K562 (cell line): ENCODE measurements around the gene ABI3BP. TPM values are rescaled to one million over a fixed set of nuclear protein-coding genes. Genes with fewer than 3 reads are reported as not detected.

Experiments
- ATAC-seq: fragments of 200-7000 bp; cut with Tn5 transposase; 3 replicates; pipeline ENCODE4 v1.9.1; 2020; ENCODE audit warnings: moderate library complexity
- BruUV-seq: library from RNA; stranded (reverse); fragments of 400-500 nt; replicated peaks from 2 replicates; lab custom pipeline; 2021; lab: Mats Ljungman, UMichigan
- CTCF ChIA-PET: fragments of 300-600 bp; formaldehyde crosslinking; extraction: SDS; loops from one replicate; lab custom pipeline; 2021; ENCODE audit warnings: low intra/inter-chr PET ratio; lab: Yijun Ruan, JAX
- POLR2A ChIA-PET: fragments of 300-600, 350-650 bp; sonication (Branson Sonifier 250); formaldehyde crosslinking; extraction: SDS; loops from one replicate; lab custom pipeline; 2021; ENCODE audit warnings: antibody characterized with exemption, inconsistent platforms; lab: Yijun Ruan, JAX
- DNase-seq, 4 experiments: peaks; one replicate each; pipeline versions ENCODE4 v3.0.0 to v3.0.0-alpha.2; 2011 to 2018; ENCODE audit warnings: low spot score in 3 of 4, mixed read lengths in 3 of 4; ENCODE audit errors: extremely low read depth in 1 of 4
- FAIRE-seq: peaks from 2 replicates; lab custom pipeline; 2011; peaks lifted over from hg19 to GRCh38; lab: Jason Lieb, UNC
- H2AFZ ChIP-seq: 2 replicates; pipeline ENCODE4 v1.6.0; 2011; ENCODE audit warnings: low read depth, low read length, control low read depth, inconsistent platforms
- H3K27ac ChIP-seq: fragments of 200-600 bp; 3 replicates; pipeline ENCODE4 v1.8.0; 2011; ENCODE audit warnings: low read depth, mild to moderate bottlenecking, control low read depth, inconsistent platforms, low read length, moderate library complexity, mixed read lengths; ENCODE audit errors: extremely low read depth
- H3K27me3 ChIP-seq, 2 experiments: fragments of 300-600 bp in 1 of 2; 2 replicates in 1 of 2; 3 replicates in 1 of 2; pipeline versions ENCODE4 v1.6.0 to v1.8.0; 2011; ENCODE audit warnings: inconsistent platforms in 2 of 2, low read length in 2 of 2, mild to moderate bottlenecking in 1 of 2, mixed read lengths in 1 of 2, moderate library complexity in 1 of 2; ENCODE audit not compliant: control insufficient read depth in 2 of 2, insufficient read depth in 2 of 2
- H3K36me3 ChIP-seq: fragments of 300-600 bp; 3 replicates; pipeline ENCODE4 v1.8.0; 2011; ENCODE audit warnings: mild to moderate bottlenecking, low read length, inconsistent platforms; ENCODE audit not compliant: control insufficient read depth, insufficient read depth
- H3K4me1 ChIP-seq, 2 experiments: fragments of 200-600 bp in 1 of 2; replicated peaks in 1 of 2; 2 replicates in 1 of 2; 3 replicates in 1 of 2; pipeline versions ENCODE4 v1.5.1 to v1.8.0; 2011; ENCODE audit warnings: inconsistent platforms in 2 of 2, low read length in 2 of 2, mild to moderate bottlenecking in 1 of 2, mixed read lengths in 1 of 2, moderate library complexity in 1 of 2; ENCODE audit not compliant: control insufficient read depth in 2 of 2, insufficient read depth in 2 of 2
- H3K4me2 ChIP-seq: 2 replicates; pipeline ENCODE4 v1.6.1; 2011; ENCODE audit warnings: low read length, control low read depth, inconsistent platforms, mixed read lengths; ENCODE audit not compliant: insufficient read depth
- H3K4me3 ChIP-seq: fragments of 200-600 bp; sonication (generic), shearing (Covaris generic); 2 replicates; pipeline ENCODE4 v1.5.1; 2016; ENCODE audit warnings: control low read depth, inconsistent platforms
- H3K79me2 ChIP-seq: fragments of 200-600 bp; 3 replicates; pipeline ENCODE4 v1.8.0; 2011; ENCODE audit warnings: low read length, inconsistent platforms; ENCODE audit not compliant: control insufficient read depth, insufficient read depth
- H3K9ac ChIP-seq, 2 experiments: 2 replicates each; pipeline versions ENCODE4 v1.6.0 to v1.6.1; 2011; ENCODE audit warnings: low read depth in 2 of 2, low read length in 2 of 2, control low read depth in 1 of 2, inconsistent platforms in 1 of 2, mild to moderate bottlenecking in 1 of 2, mixed read lengths in 1 of 2; ENCODE audit not compliant: insufficient read depth in 1 of 2
- H3K9me1 ChIP-seq: one replicate; pipeline ENCODE4 v1.6.0; 2011; ENCODE audit warnings: inconsistent platforms, mild to moderate bottlenecking, low read length, moderate library complexity; ENCODE audit not compliant: control insufficient read depth, insufficient read depth
- H3K9me3 ChIP-seq: replicated peaks from 2 replicates; pipeline ENCODE4 v1.5.1; 2011; ENCODE audit warnings: low read depth, low read length, inconsistent platforms; ENCODE audit not compliant: control insufficient read depth, insufficient read depth
- H4K20me1 ChIP-seq: replicated peaks from 2 replicates; pipeline ENCODE4 v1.6.1; 2011; ENCODE audit warnings: low read length, inconsistent platforms, mixed read lengths; ENCODE audit not compliant: control insufficient read depth, insufficient read depth
- GTF2E2 ChIP-seq: fragments of 200-800 bp; sonication (Bioruptor generic); IDR thresholded peaks from 2 replicates; pipeline ENCODE4 v1.6.1; 2016; ENCODE audit warnings: missing genetic modification characterization, missing compliant biosample characterization
- MCM2 ChIP-seq: fragments of 450-650 bp; IDR thresholded peaks from 2 replicates; pipeline ENCODE4 v1.6.1; 2017; ENCODE audit warnings: low read depth, mild to moderate bottlenecking
- THRB ChIP-seq: fragments of 450-650 bp; formaldehyde crosslinking; conservative IDR thresholded peaks from 2 replicates; pipeline ENCODE4 v1.4.0; 2022; ENCODE audit warnings: mild to moderate bottlenecking, missing genetic modification characterization
- YBX1 ChIP-seq: fragments of 450-650 bp; IDR thresholded peaks from 2 replicates; pipeline ENCODE4 v1.7.1; 2016; ENCODE audit warnings: mild to moderate bottlenecking
- ZFP30 ChIP-seq: fragments of 250-450 bp; sonication (Bioruptor Pico); IDR thresholded peaks from 2 replicates; pipeline ENCODE4 v1.8.0; 2022; ENCODE audit warnings: moderate library complexity, mild to moderate bottlenecking, inconsistent platforms, borderline replicate concordance
- WGBS: fragments of 100-300 bp; shearing (Covaris generic); methylation state at CpG from one replicate; pipeline ENCODE4 v1.1.6; 2016; ENCODE audit warnings: low coverage, mixed read lengths; ENCODE audit not compliant: insufficient coverage; ENCODE audit errors: missing lambda C conversion rate; 5-methylcytosine and 5-hydroxymethylcytosine counted together
- in situ Hi-C: fragments of 300-500 bp; cut with MboI; formaldehyde crosslinking; loops from 4 replicates; pipeline ENCODE4 v1.15.0; 2018; ENCODE audit warnings: inconsistent platforms, mixed read lengths
- intact Hi-C: fragments of 100-400 bp; cut with micrococcal nuclease; formaldehyde crosslinking; loops from 2 replicates; pipeline ENCODE4 v1.14.2; 2022
- polyA plus RNA-seq, 8 experiments: library from polyadenylated mRNA; depleted of rRNA in 4 of 8; stranded (reverse) in 5 of 8; unstranded in 3 of 8; fragments of >200 nt; fragmentation: Nextera tagmentation in 2 of 8; fragmentation: Illumina TruSeq in 1 of 8; extraction: Ambion mirVana in 2 of 8; extraction: Trizol in 1 of 8; gene quantifications; 2 replicates each; pipeline versions ENCODE4 v1.2.1 to v1.2.3, GENCODE V29; 2011 to 2014; ENCODE audit warnings: inconsistent platforms in 1 of 8, missing spikeins in 1 of 8
- total RNA-seq, 7 experiments: library from RNA; depleted of rRNA in 6 of 7; stranded (reverse); fragments of >200 nt in 6 of 7; fragmentation: Illumina TruSeq in 2 of 7; extraction: Trizol in 2 of 7; gene quantifications; 2 replicates each; pipeline versions ENCODE4 v1.2.1 to v1.2.3, GENCODE V29; 2011 to 2021; ENCODE audit warnings: low replicate concordance in 1 of 7

ABI3BP gene
- total and polyA plus RNA-seq, 9 of the 15 experiments (the other 6 are each of a cell fraction or from before 2014, with no cell fraction given), result 0.01 to 0.24 (median 0.06) TPM; not detected in 5

GRCh38 chr3:100717063-100717462 is 276.2 kb downstream of the ABI3BP start:
- 92% methylated on average over 2 of the region's 2 CpGs for WGBS
- Histone ChIP-seq H2AFZ (no peak overlapping the region), H3K9ac (no peak overlapping the region), H3K4me1 (peaks cover 0 to 3% of the 10 kb centered on the region in 2 experiments; a peak in 3 of 5 replicates), H3K4me2 (no peak overlapping the region), H3K27me3 (no peaks in the 10 kb centered on the region), H3K79me2 (peaks cover 89% of the 10 kb centered on the region), H3K27ac (no peak overlapping the region), H3K4me3 (no peak overlapping the region), H3K9me1 (peaks cover 4% of the 10 kb centered on the region), H3K9me3 (no peaks in the 10 kb centered on the region), H3K36me3 (peaks cover 93% of the 10 kb centered on the region), H4K20me1 (no peaks in the 10 kb centered on the region; the same call in 1 of the 2 replicates)
- no peak for TF ChIP-seq ZFP30 (CRISPR knock-in tag)
- no peak for TF ChIP-seq YBX1
- TF ChIP-seq GTF2E2, result no peak
- no peak for TF ChIP-seq THRB (CRISPR knock-in tag)
- TF ChIP-seq MCM2, result no peak
- ChIA-PET POLR2A (no interaction called here), CTCF (no interaction called here)
- no peak for ATAC-seq
- intact Hi-C loops (loop anchor here (10.0 kb wide), 1 partner anchor 252 kb away; no protein-coding TSS in a partner anchor), in situ Hi-C loops (no loop called here)
- no peak for FAIRE-seq
- BruUV-seq, result no TSS peak
- DNase-seq, result no peak
